DMS 273 (cell line): Measurements from ENCODE around the gene SYTL1.
A peak's percentile ranks its signal among the peaks of the same experiment; 100 is the strongest.

Experiments
- DNase-seq: peaks from one replicate; lab custom pipeline; 2025; ENCODE audit not compliant: unreplicated experiment; lab: John Stamatoyannopoulos, UW

Gene SYTL1

GRCh38 chr1:27318136-27318535 is 23.7 kb upstream of the SYTL1 start:
- DNase-seq, result peak; percentile 84

GRCh38 chr1:27318596-27318995 is 23.2 kb upstream of the SYTL1 start:
- peak; percentile 98 for DNase-seq

- peak; percentile 99 for DNase-seq
These were observed 19.8 kb upstream of the SYTL1 start, which contains the start of gene TMEM222 for GRCh38 chr1:27321813-27322568. TMEM222 (plus strand) TSS chr1:27322163; CDS start chr1:27322198, 35 bp downstream.

DNA sequence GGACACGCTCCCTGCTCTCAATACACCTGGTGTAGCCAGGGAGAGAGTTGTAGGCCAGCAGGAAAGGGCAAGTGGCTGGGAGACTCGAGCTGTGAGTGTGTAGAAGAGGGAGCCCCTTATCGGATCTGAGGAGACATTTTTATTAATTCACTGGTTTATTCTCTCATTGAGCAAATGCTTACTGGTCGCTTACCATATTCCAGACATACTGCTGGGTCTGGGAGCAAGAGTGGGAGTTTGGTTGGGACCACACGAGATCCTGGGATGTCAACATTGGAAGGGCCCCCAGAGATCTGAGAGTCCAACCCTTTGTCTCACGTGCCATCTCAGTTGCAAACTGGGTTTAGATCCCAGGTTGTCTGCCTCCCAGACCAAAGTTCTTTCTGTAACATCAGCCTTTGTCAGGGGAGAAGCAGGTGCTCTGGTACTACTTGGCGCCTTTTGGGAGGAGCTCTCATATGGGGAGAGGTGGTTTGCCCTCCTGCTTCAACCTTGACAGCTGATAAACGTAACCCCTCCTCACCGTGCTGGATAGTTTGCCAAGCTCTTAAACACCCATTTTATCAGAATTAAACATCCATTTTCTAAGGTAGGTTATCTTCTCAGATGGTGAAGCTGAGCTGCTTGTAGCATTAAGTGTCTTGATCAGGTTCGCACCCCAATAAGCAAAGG is 19.1 kb upstream of the SYTL1 start:
- DNase-seq, result no peak

GRCh38 chr1:27325286-27325685 is 16.5 kb upstream of the SYTL1 start:
- DNase-seq, result no peak

- no peak for DNase-seq
These were observed 13.9 kb upstream of the SYTL1 start for GRCh38 chr1:27327964-27328363.

DNA sequence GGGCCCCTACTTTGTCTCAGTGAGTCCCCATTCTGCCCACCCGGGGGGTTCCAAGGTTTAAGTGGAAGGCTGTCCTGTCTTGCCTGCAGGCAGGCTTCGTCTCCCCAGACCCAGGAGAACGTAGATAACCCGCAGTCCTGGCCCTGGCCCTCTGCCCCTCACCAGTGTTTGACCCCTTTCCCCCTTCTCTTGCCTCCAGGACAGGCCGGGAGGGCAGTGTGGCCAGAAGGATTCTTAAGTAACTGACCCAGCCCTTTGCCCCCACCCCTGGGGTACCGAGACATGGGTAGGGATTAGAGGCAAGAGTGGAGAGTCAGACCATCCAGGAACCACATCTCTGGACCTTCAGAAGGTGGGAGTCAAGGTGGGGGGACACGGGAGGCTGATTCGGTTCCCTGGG is 11.0 kb upstream of the SYTL1 start:
- DNase-seq, result no peak

DNA sequence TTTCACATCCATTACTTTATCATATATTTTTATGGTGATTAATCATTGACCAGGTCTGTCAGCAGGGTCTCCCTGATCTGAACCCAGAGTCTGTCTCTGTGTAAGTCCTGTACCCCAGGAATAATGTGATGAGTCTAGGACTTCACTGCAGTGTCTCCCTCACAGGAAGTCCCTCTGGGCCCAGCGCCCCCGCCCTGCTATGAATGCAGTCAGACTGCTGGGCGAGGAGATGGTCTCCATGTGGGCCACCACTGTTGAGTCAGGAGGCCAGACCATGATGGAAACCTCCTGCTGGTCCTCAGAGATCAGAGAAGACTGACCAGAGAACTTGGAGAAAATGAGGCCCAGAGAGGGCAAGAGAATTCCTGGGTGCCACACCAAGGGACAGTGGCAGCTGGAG is 10.4 kb upstream of the SYTL1 start:
- DNase-seq, result no peak

DNA sequence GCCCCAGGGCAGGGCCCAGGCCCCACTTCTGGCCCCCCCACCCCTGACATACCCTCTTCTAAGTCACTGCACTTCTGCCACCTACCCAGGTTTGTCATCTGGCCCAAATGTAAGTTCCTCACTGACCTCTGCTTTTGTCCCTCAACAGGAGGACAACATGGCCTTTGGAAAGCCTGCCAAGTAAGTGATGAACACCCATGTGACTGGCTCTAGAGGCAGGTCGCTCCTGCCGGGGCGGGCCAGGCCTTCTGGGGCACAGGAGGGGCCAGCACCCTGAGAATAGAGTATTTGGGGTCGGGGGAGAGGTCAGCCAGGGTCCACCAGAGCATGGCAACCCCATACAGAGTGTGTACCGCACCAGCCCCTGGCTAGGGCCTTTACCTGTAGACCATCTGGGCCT is 9.9 kb upstream of the SYTL1 start:
- no peak for DNase-seq

GRCh38 chr1:27332536-27333281 is 9.1 kb upstream of the SYTL1 start:
- peak; percentile 70 for DNase-seq

DNA sequence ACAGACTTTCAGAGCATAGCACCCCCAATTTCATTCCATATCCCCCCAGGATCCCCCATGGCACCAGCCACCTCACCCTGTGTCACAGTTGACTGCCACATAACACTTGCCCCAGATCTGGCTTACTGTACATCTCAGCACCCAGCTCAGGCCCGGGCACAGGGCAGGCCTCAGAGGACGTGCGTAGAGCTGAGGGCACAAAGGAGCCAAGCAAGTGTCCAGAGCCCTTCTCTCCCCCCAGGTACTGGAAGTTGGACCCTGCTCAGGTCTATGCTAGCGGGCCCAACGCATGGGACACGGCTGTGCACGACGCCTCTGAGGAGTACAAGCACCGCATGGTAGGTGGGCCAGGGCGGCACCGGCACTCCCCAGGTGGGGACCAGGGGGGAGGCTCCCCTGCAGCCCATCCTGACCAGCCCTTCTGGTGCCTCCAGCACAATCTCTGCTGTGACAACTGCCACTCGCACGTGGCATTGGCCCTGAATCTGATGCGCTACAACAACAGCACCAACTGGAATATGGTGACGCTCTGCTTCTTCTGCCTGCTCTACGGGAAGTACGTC is 8.0 kb upstream of the SYTL1 start:
- no peak for DNase-seq

DNA sequence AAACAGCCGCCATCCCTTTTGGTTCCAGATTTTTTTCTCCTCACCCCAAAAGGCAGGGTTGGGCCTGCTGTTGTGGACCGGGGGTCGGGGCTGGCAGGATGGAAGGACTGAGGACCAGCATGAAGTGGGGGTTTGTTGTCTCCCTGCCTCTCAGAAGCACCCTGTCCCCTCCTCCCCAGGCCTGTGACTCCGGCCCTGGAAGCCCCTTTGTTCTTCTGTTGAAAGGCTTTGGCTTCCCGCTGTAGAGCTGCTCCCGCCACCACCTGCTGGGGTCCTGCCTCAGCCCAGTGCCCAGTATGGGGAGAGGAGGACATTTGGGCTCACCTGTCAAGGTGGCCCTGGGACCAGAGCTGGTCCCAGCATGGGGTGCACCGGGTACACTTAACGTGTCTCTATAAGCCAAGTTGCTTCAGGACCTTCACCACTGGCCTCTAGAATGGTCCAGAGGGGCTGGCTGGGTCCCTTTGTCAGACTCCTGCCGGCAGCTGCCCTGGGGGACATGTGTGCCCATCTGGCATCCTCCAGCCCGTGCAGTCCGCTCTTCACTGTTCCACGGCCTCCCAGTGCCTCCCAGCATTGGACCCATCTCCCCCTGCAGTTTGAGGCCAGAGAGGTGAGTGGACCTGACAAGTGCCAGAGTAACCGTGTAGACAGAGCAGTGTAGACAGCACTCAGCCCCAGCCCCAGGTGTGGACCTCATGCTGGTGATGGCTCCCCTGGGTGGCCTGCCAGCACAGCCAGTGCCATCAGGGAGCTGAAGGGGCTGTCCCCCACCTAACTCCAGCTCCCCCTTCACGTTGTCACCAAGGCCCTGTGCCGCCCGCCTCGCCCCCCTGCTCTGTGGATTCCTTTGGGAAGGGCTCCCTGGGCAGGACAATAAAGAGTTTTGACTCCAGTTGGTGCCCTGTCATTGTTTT is 6.1 kb upstream of the SYTL1 start:
- DNase-seq, result no peak

GRCh38 chr1:27336756-27337155 is 5.1 kb upstream of the SYTL1 start:
- no peak for DNase-seq

DNA sequence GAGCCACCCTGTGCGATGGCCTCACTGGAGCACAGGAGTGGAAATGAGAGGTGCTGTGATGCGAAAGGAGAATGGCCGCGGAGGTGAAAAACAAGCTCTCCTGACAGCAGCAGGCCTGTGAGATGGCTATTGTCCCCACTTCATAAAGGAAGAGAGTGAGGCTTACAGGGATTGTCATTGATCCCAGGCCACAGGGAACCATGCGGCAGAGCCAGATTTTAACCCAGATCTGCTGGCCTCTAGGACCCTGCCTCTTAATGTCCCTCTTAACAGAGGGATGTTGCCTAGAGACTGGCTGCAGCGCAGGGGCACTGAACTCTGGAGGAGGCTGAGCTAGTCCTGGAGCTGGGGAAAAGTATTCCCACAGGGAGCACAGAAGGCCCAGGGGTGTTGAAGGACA is 3.1 kb upstream of the SYTL1 start:
- DNase-seq, result no peak

DNA sequence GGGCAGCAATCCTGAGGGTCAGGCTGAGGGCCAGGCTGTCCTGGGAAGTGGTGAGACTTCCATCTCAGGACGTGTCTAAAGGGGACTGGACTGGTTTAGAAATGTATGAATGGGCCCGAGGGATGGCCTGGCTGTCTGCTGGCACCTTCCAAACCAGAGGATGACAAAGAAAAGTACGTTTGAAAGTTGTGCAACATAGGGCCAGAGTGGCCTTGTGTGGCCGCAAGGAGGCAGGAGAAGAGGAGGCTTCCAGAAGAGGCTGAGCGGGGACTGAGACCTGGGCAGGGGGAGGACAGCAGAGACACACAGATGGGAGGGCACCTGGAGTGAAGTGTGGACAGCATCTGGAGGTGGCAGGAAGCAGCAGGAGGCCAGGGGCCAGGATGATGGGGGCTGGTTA is 2.6 kb upstream of the SYTL1 start:
- DNase-seq, result peak; percentile 42

DNA sequence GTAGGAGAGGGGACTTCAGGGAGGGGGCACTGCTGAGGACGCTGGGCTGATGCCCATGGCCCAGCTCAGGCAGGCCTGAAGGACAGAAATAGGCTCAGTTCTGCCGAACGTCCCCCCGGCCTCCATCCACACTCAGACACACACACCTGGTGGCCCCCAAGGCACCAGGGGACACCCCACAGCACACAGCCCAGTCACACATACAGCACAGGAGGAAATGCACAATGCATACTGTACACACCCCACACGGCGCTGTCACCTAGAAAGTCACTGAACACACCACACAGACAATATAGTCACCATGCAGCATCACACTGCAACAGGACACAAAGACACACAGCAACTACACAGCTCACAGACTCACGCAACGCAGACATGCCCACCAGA is 562 bp downstream of the SYTL1 start:
- peak; percentile 55 for DNase-seq

- peak; percentile 86 for DNase-seq
These were observed 1.2 kb downstream of the SYTL1 start for GRCh38 chr1:27342778-27343638.

- peak; percentile 89 for DNase-seq
These were observed 1.8 kb downstream of the SYTL1 start for GRCh38 chr1:27343639-27344025.

DNA sequence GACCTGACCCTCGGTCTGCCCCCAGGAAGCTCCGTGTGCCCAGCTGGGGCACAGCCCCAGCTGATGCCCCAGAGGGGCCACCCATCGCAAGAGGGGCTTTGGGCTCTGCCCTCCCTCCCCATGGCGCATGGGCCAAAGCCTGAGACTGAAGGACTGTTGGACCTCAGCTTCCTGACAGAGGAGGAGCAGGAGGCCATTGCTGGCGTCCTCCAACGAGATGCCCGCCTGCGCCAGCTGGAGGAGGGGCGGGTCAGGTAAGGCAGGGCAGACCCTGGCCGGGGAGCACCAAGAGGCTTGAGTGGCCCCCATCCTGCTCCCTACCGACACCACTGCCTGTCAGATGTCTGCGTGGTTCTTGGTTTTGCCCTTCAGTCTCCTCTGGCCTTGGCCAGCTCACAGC is 3.5 kb downstream of the SYTL1 start:
- no peak for DNase-seq

DNA sequence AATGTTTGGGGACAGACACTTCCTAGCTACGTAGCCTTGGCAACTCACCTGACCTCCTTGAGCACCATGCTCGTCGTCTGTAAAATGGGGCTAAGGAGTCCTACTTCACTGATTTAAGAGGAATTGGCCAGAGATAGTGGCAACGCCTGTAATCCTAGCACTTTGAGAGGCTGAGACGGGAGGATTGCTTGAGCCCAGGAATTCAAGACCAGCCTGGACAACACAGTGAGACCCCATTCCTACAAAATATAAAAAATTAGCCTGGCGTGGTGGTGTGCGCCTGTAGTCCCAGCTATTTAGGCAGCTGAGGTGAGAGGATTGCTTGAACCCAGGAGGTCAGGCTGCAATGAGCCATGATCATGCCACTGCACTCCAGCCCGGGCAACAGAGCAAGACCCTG is 4.5 kb downstream of the SYTL1 start:
- DNase-seq, result no peak
